Limb (tissue), 2 donors: ENCODE measurements around the gene KLHL15.
A peak's percentile ranks its signal among the peaks of the same experiment; 100 is the strongest.
"Not testable (repeated sequence)": the region's sequence is repeated elsewhere in the genome, so short reads cannot be mapped to it uniquely, and the experiment has no call there.

ENCODE experiments used
- DNase-seq, 2 donors: peaks; one replicate each; pipeline ENCODE4 v3.0.0-alpha.2; 2016; ENCODE audit errors: extremely low spot score in 2 of 2

The KLHL15 gene

GRCh38 chrX:24027086-24027485 is at the start of gene KLHL15:
Gene KLHL15 (minus strand): TSS chrX:24027186. CDS start chrX:24006693, 20,493 bp downstream.
- no peak for DNase-seq

GRCh38 chrX:24069877-24070276 is 42.9 kb upstream of the KLHL15 start:
- DNase-seq: no peak

- no peak for DNase-seq
Observed at GRCh38 chrX:24063488-24063887, 36.5 kb upstream of the KLHL15 start.

GRCh38 chrX:24055043-24055356 is 28.0 kb upstream of the KLHL15 start:
- DNase-seq: no peak

GRCh38 chrX:24054182-24055042 is 27.4 kb upstream of the KLHL15 start, which contains the start of gene EIF2S3:
Gene EIF2S3 (plus strand): TSS chrX:24054956. CDS start chrX:24054969, 13 bp downstream.
- peak; percentile 91 for DNase-seq

- not testable (repeated sequence) for DNase-seq
Observed at GRCh38 chrX:24050522-24051318, 23.7 kb upstream of the KLHL15 start.

- DNase-seq: not testable (repeated sequence)
Observed at GRCh38 chrX:24049643-24050042, 22.7 kb upstream of the KLHL15 start.

- not testable (repeated sequence) for DNase-seq
Observed at GRCh38 chrX:24046060-24046459, 19.1 kb upstream of the KLHL15 start.

- DNase-seq: no peak
Observed at GRCh38 chrX:24037729-24038128, 10.7 kb upstream of the KLHL15 start.

GRCh38 chrX:24034485-24034884 is 7.5 kb upstream of the KLHL15 start:
- DNase-seq: no peak

GRCh38 chrX:24030597-24030996 is 3.6 kb upstream of the KLHL15 start:
- no peak for DNase-seq

GRCh38 chrX:24027985-24028384 is 999 bp upstream of the KLHL15 start:
- no peak for DNase-seq

- peak in 1 of 2 donors; percentile 54 for DNase-seq
Observed at GRCh38 chrX:24026432-24026831, 554 bp downstream of the KLHL15 start.

GRCh38 chrX:24025741-24026403 is 1.1 kb downstream of the KLHL15 start:
- peak in 1 of 2 donors; percentile 31 for DNase-seq

GRCh38 chrX:24024819-24025740 is 1.9 kb downstream of the KLHL15 start:
- DNase-seq: peak; percentile 77 to 91

GRCh38 chrX:24023972-24024669 is 2.9 kb downstream of the KLHL15 start:
- DNase-seq: peak in 1 of 2 donors; percentile 20

- DNase-seq: no peak
Observed at GRCh38 chrX:24023544-24023943, 3.4 kb downstream of the KLHL15 start.

GRCh38 chrX:24020306-24020876 is 6.6 kb downstream of the KLHL15 start:
- DNase-seq: no peak

- no peak for DNase-seq
Observed at GRCh38 chrX:24019448-24019847, 7.5 kb downstream of the KLHL15 start.

GRCh38 chrX:24018809-24019208 is 8.2 kb downstream of the KLHL15 start:
- DNase-seq: no peak
